Fibroblast of lung (primary cell): ENCODE measurements around the gene HNRNPAB.

ENCODE experiments used
- EZH2 ChIP-seq: IDR thresholded peaks from 2 replicates; pipeline ENCODE4 v1.5.1; 2012; ENCODE audit warnings: low read length, control low read depth, mild to moderate bottlenecking; ENCODE audit errors: missing control alignments
- TF ChIP-seq, protein P1 (sequence below), 2 donors: IDR thresholded peaks in 1 of 2; conservative IDR thresholded peaks in 1 of 2; 1 replicate in 1 of 2; 2 replicates in 1 of 2; pipeline ENCODE4 v1.5.1; 2011 to 2012; ENCODE audit warnings: low read length in 2 of 2, control low read depth in 1 of 2, inconsistent platforms in 1 of 2, low read depth in 1 of 2, mild to moderate bottlenecking in 1 of 2

DNA sequence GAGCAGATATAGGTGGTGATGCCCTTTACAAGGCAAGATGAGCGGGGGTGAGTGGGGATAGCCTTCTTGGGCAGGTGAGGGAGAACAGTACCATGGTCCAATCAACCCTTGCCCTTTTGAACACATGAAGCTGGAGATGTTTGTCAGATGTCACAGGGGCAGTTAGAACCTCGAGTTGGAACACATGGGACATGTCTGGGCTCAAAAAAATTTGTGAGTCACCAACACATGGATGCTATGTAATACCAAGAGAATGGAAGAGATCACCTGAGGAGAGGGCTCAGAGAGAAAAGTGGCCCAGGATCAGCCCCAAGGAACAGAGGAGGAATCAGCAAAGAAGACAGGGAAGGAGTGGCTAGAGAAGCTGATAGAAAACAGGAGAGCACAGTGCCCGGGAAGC, 23.6 kb downstream of the HNRNPAB start:
- TF ChIP-seq, protein P1, sequence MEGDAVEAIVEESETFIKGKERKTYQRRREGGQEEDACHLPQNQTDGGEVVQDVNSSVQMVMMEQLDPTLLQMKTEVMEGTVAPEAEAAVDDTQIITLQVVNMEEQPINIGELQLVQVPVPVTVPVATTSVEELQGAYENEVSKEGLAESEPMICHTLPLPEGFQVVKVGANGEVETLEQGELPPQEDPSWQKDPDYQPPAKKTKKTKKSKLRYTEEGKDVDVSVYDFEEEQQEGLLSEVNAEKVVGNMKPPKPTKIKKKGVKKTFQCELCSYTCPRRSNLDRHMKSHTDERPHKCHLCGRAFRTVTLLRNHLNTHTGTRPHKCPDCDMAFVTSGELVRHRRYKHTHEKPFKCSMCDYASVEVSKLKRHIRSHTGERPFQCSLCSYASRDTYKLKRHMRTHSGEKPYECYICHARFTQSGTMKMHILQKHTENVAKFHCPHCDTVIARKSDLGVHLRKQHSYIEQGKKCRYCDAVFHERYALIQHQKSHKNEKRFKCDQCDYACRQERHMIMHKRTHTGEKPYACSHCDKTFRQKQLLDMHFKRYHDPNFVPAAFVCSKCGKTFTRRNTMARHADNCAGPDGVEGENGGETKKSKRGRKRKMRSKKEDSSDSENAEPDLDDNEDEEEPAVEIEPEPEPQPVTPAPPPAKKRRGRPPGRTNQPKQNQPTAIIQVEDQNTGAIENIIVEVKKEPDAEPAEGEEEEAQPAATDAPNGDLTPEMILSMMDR (conservative IDR thresholded peaks at IDR 0.05 in 1 of 2, IDR thresholded peaks at IDR 0.05 in 1 of 2; ENCODE audit: low read depth in 1 of 2, low read length in 2 of 2), result no peak
- no peak for TF ChIP-seq EZH2
